Gastroesophageal sphincter (tissue), 3 donors: ENCODE results near the gene TNS1.

Experiments used
- CTCF ChIP-seq, 4 experiments: fragments of 200-600 bp in 2 of 4; fragments of 450-650 bp in 2 of 4; sonication (generic) in 1 of 4; IDR thresholded peaks; one replicate each; pipeline ENCODE4 v1.5.1; 2017 to 2019; ENCODE audit warnings: antibody characterized with exemption in 4 of 4, mild to moderate bottlenecking in 2 of 4, moderate library complexity in 2 of 4
- POLR2A ChIP-seq, 2 donors: fragments of 450-650 bp; IDR thresholded peaks; one replicate each; pipeline ENCODE4 v1.6.1; 2017; ENCODE audit warnings: antibody characterized with exemption in 2 of 2, mild to moderate bottlenecking in 2 of 2, moderate library complexity in 1 of 2
- POLR2AphosphoS5 ChIP-seq: sonication (generic); formaldehyde crosslinking; IDR thresholded peaks from one replicate; pipeline ENCODE4 v1.6.1; 2017; ENCODE audit warnings: antibody characterized with exemption

- TF ChIP-seq CTCF (IDR thresholded peaks at IDR 0.05) (no peak), POLR2A (IDR thresholded peaks at IDR 0.05) (no peak), POLR2AphosphoS5 (peak; percentile 91)
Observed at GRCh38 chr2:217916504-217917254, 86.1 kb downstream of the TNS1 start.
